Right atrium auricular region (tissue), 2 donors: ENCODE measurements around the gene XKR7. TPM values are rescaled to one million over a fixed set of nuclear protein-coding genes. Genes with fewer than 3 reads are reported as not detected.

Experiments used
- DNase-seq: peaks from one replicate; pipeline ENCODE4 v3.0.0-alpha.2; 2019; ENCODE audit warnings: low spot score
- H3K27ac ChIP-seq, 2 donors: fragments of 200-600 bp; sonication (generic); 1 replicate in 1 of 2; 2 replicates in 1 of 2; pipeline ENCODE4 v1.5.1; 2016 to 2019
- H3K27me3 ChIP-seq, 2 donors: fragments of 200-600 bp; sonication (generic); one replicate each; pipeline versions ENCODE4 v1.5.1 to v1.6.0; 2017 to 2019
- H3K36me3 ChIP-seq: fragments of 200-600 bp; sonication (generic); one replicate; pipeline ENCODE4 v1.5.1; 2016
- H3K4me1 ChIP-seq, 2 donors: fragments of 200-600 bp; sonication (generic); one replicate each; pipeline versions ENCODE4 v1.5.1 to v1.6.0; 2017 to 2019
- H3K4me3 ChIP-seq, 2 donors: fragments of 200-600 bp; sonication (generic); 1 replicate in 1 of 2; 2 replicates in 1 of 2; pipeline ENCODE4 v1.5.1; 2017 to 2019; ENCODE audit warnings: mild to moderate bottlenecking in 1 of 2, moderate library complexity in 1 of 2
- H3K9me3 ChIP-seq, 2 donors: fragments of 200-600 bp; sonication (generic); one replicate each; pipeline ENCODE4 v1.5.1; 2019
- total RNA-seq, 2 donors: library from RNA; depleted of rRNA; stranded (reverse); fragments of >200 nt; gene quantifications; one replicate each; pipeline ENCODE4 v1.1.0, GENCODE V29; 2016
- TF ChIP-seq, protein P1 (sequence below), 2 donors: fragments of 200-600 bp; sonication (generic); IDR thresholded peaks; one replicate each; pipeline ENCODE4 v1.5.1; 2019; ENCODE audit warnings: antibody characterized with exemption in 2 of 2

Gene XKR7
- total RNA-seq, 2 donors from 2014 or later, result not detected

DNA sequence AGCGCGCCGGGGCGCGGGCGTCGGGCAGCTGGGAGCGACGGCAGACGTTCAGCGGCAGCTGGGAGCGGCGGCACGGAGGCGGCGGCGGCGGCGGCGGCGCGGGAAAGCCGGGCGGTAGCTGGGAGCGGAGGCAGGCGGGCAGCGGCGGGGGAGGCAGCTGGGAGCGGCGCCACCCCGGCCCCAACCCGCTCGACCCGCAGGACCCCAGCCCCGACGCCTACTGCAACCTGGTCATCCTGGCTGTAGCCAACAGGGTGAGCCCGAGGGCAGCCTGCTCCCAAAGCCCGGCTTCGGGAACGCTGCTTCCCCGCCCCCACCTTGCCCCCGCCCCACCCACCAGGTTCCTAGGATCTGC lies 51.2 kb downstream of the XKR7 start:
- H3K9me3 ChIP-seq, result no peaks in the 10 kb centered on the region
- no peaks in the 10 kb centered on the region for H3K36me3 ChIP-seq
- TF ChIP-seq, protein P1, sequence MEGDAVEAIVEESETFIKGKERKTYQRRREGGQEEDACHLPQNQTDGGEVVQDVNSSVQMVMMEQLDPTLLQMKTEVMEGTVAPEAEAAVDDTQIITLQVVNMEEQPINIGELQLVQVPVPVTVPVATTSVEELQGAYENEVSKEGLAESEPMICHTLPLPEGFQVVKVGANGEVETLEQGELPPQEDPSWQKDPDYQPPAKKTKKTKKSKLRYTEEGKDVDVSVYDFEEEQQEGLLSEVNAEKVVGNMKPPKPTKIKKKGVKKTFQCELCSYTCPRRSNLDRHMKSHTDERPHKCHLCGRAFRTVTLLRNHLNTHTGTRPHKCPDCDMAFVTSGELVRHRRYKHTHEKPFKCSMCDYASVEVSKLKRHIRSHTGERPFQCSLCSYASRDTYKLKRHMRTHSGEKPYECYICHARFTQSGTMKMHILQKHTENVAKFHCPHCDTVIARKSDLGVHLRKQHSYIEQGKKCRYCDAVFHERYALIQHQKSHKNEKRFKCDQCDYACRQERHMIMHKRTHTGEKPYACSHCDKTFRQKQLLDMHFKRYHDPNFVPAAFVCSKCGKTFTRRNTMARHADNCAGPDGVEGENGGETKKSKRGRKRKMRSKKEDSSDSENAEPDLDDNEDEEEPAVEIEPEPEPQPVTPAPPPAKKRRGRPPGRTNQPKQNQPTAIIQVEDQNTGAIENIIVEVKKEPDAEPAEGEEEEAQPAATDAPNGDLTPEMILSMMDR (IDR thresholded peaks at IDR 0.05), result no peak
- H3K4me3 ChIP-seq, result peak overlapping the region; percentile 44 to 56
- H3K4me1 ChIP-seq, result peaks cover 0 to 16% of the 10 kb centered on the region in 2 donors
- H3K27me3 ChIP-seq, result peaks cover 0 to 3% of the 10 kb centered on the region in 2 donors
- H3K27ac ChIP-seq, result no peak overlapping the region
- no peak for DNase-seq

DNA sequence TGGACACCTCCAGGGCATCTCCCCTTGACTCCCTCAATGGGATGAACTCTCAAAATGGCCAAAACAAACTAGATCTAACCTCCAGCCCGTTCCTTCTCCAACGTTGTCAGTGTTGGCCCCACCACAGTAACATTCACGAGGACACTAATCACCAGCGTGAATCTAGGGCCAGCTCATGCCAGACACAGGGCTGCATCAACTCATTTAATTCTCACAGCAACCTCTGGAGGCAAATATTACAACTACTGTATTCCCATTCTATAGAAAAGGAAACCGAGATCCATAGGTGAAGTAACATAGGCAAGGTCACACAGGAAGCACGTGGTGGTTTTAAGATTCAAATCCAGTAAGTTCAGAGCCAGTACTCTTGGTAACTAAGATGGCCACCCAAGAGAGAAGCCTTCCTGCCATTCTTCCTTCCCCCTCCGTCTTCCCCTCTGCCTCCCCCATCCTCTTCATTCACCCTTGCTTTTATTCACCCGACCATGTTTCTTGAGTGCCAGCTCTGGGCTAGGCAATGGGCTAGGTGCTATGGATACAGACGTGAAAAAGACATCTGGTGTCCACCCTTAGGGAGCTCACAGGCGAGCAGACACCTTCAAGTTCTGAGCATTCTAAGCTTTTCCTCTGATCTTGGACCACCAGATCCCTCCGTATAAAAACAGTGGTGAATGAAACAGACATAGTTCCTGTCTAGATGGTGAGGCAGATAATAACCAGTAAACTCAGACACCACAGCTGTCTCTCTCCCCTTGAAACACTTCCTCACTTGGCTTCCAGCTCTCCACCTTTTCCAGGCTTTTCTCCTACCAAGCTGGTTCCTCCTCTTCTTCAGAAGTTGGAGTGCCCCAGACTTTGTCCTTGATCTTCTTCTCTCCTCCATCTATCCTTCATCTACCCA lies 51.9 kb downstream of the XKR7 start:
- no peak overlapping the region for H3K27ac ChIP-seq
- peaks cover 0 to 3% of the 10 kb centered on the region in 2 donors for H3K27me3 ChIP-seq
- TF ChIP-seq, protein P1 (IDR thresholded peaks at IDR 0.05), result no peak
- no peaks in the 10 kb centered on the region for H3K36me3 ChIP-seq
- peak overlapping the region; percentile 23 to 56 for H3K4me3 ChIP-seq
- no peak for DNase-seq
- H3K9me3 ChIP-seq, result no peaks in the 10 kb centered on the region
- H3K4me1 ChIP-seq, result peaks cover 0 to 16% of the 10 kb centered on the region in 2 donors

DNA sequence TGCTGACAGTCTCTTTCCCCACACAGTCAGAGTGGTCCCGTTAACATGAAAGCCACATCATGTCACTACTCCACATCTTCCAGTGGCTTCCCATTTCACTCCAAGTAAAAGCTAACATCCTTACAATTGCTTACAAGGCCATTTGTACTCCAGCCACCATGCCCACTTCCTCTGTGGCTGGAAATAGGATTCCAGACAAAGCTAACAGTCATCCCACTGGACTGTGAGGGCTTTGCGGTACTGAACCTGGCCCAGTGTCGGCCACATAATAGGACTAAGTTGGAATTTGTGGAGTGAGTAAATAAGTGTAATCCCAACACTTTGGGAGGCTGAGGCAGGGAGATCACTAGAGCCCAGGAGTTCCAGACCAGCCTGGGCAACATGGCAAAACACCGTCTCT lies 53.1 kb downstream of the XKR7 start:
- no peak overlapping the region for H3K4me3 ChIP-seq
- TF ChIP-seq, protein P1 (IDR thresholded peaks at IDR 0.05), result no peak
- peaks cover 0 to 16% of the 10 kb centered on the region in 2 donors for H3K4me1 ChIP-seq
- no peak for DNase-seq
- H3K27me3 ChIP-seq, result peaks cover 0 to 3% of the 10 kb centered on the region in 2 donors
- no peaks in the 10 kb centered on the region for H3K9me3 ChIP-seq
- no peak overlapping the region for H3K27ac ChIP-seq
- no peaks in the 10 kb centered on the region for H3K36me3 ChIP-seq

DNA sequence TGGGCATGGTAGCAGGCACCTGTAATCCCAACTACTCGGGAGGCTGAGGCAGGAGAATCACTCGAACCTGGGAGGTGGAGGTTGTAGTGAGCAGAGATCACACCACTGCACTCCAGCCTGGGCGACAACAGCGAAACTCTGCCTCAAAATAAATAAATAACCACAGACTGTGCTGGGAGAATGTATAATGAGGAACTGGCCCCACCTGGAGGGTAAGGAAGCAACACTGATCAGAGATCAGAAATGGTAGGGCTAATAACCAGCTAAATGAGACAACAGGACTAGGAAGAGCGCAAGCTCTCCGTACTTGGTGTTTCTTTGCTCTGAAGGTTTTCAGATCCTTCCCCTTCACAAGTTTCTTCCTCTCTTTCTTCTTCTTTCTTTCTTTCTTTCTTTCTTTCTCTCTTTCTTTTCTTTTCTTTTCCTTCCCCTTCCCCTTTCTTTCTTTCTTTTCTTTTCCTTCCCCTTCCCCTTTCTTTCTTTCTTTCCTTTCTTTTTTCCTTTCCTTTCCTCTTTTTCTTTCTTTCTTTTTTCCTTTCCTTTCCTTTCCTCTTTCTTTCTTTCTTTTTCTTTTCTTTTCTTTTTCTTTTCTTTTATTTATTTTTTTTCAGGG lies 56.8 kb downstream of the XKR7 start:
- Histone ChIP-seq H3K27me3 (peaks cover 0 to 3% of the 10 kb centered on the region in 2 donors), H3K4me3 (no peak overlapping the region)
- TF ChIP-seq, protein P1 (IDR thresholded peaks at IDR 0.05), result no peak

DNA sequence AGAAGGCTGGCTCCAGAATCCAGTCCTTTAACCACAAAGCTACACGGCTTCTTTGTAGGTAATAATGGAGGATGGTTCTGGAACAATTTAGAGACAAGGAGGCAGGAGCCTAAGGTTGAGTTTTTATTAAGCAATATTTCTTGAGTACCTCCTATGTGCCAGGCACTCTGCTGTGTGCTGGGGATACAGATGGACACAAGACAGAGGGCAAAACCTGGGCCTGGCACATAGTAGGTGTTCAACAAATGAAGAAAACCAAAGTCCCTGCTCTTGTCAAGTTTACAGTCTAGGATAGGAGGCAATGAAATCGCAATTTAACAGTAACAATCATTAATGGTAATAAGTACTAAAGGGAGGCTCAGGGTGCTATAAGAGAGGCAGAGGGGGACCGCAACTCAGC lies 59.7 kb downstream of the XKR7 start:
- TF ChIP-seq, protein P1 (IDR thresholded peaks at IDR 0.05), result no peak
- Histone ChIP-seq H3K36me3 (no peaks in the 10 kb centered on the region), H3K4me1 (peaks cover 0 to 9% of the 10 kb centered on the region in 2 donors), H3K27ac (no peak overlapping the region), H3K9me3 (no peaks in the 10 kb centered on the region), H3K27me3 (no peaks in the 10 kb centered on the region), H3K4me3 (no peak overlapping the region)
- DNase-seq, result no peak

More for the DNA sequence above, 56.8 kb downstream of the XKR7 start:
- no peaks in the 10 kb centered on the region for H3K9me3 ChIP-seq
- no peak overlapping the region for H3K27ac ChIP-seq
- peaks cover 0 to under 1% of the 10 kb centered on the region in 2 donors for H3K4me1 ChIP-seq
- no peak for DNase-seq
- no peaks in the 10 kb centered on the region for H3K36me3 ChIP-seq
